A673 (cell line): ENCODE results near the gene RALGAPB. TPM values are rescaled to one million over a fixed set of nuclear protein-coding genes. Genes with fewer than 3 reads are reported as not detected.
A peak's percentile ranks its signal among the peaks of the same experiment; 100 is the strongest.

Source experiments
- BruUV-seq: library from RNA; stranded (reverse); fragments of 400-500 nt; replicated peaks from 2 replicates; lab custom pipeline; 2021; lab: Mats Ljungman, UMichigan
- CTCF ChIA-PET: fragments of 300-600 bp; sonication (Branson Sonifier 250); formaldehyde crosslinking; loops from one replicate; lab custom pipeline; 2022; ENCODE audit warnings: antibody characterized with exemption; lab: Charles Lee
- POLR2A ChIA-PET: fragments of 300-600 bp; sonication (Branson Sonifier 250); formaldehyde crosslinking; loops from one replicate; lab custom pipeline; 2022; ENCODE audit warnings: antibody characterized with exemption; ENCODE audit not compliant: low non-redundant PET; lab: Charles Lee
- DNase-seq: peaks from one replicate; pipeline ENCODE4 v3.0.0-alpha.2; 2015; ENCODE audit warnings: low spot score
- H3K27ac ChIP-seq: fragments of 200-600 bp; sonication (generic); 2 replicates; pipeline ENCODE4 v1.5.1; 2016; ENCODE audit warnings: mixed run types, low read depth, mild to moderate bottlenecking, mixed read lengths, antibody characterized with exemption, low read length; ENCODE audit not compliant: poor library complexity, severe bottlenecking
- H3K27me3 ChIP-seq: fragments of 200-600 bp; sonication (generic); replicated peaks from 2 replicates; pipeline ENCODE4 v1.6.1; 2017; ENCODE audit warnings: mixed run types, low read depth, mild to moderate bottlenecking, mixed read lengths, antibody characterized with exemption, low read length; ENCODE audit not compliant: insufficient read depth, poor library complexity
- H3K36me3 ChIP-seq: fragments of 200-600 bp; sonication (generic); 2 replicates; pipeline ENCODE4 v1.6.1; 2016; ENCODE audit warnings: mixed run types, mild to moderate bottlenecking, mixed read lengths, antibody characterized with exemption, low read length; ENCODE audit not compliant: insufficient read depth, poor library complexity, severe bottlenecking
- H3K4me1 ChIP-seq: fragments of 200-600 bp; sonication (generic); 2 replicates; pipeline ENCODE4 v1.6.1; 2017; ENCODE audit warnings: mixed run types, mild to moderate bottlenecking, mixed read lengths, antibody characterized with exemption, low read length; ENCODE audit not compliant: insufficient read depth, poor library complexity, severe bottlenecking
- H3K4me3 ChIP-seq: fragments of 200-600 bp; sonication (generic); 2 replicates; pipeline ENCODE4 v1.5.1; 2016; ENCODE audit warnings: low read depth, mixed run types, mild to moderate bottlenecking, mixed read lengths, low read length; ENCODE audit not compliant: poor library complexity, severe bottlenecking
- H3K9me3 ChIP-seq: fragments of 200-600 bp; sonication (generic); 2 replicates; pipeline ENCODE4 v1.6.1; 2016; ENCODE audit warnings: mixed run types, low read depth, mild to moderate bottlenecking, mixed read lengths, antibody characterized with exemption, low read length; ENCODE audit not compliant: poor library complexity, severe bottlenecking
- EZH2 ChIP-seq: fragments of 200-600 bp; sonication (generic); IDR thresholded peaks from 2 replicates; pipeline ENCODE4 v1.6.1; 2017; ENCODE audit warnings: borderline replicate concordance, low read depth, mild to moderate bottlenecking, mixed read lengths, antibody characterized with exemption, low read length; ENCODE audit not compliant: poor library complexity, severe bottlenecking
- intact Hi-C: fragments of 100-400 bp; cut with micrococcal nuclease; formaldehyde crosslinking; loops from one replicate; pipeline ENCODE4 v1.10.0; 2022; ENCODE audit not compliant: unreplicated experiment
- total RNA-seq: library from RNA; stranded (reverse); gene quantifications from 2 replicates; pipeline ENCODE4 v1.2.3, GENCODE V29; 2021
- TF ChIP-seq, protein P1 (sequence below): fragments of 300-800, 200-600 bp; sonication (generic); conservative IDR thresholded peaks from 2 replicates; pipeline ENCODE4 v1.5.1; 2017; ENCODE audit warnings: low read depth, mild to moderate bottlenecking, antibody characterized with exemption, low read length, moderate library complexity, mixed read lengths

The RALGAPB gene
- total RNA-seq, 1 experiment from 2014 or later, result 34.4 TPM

DNA sequence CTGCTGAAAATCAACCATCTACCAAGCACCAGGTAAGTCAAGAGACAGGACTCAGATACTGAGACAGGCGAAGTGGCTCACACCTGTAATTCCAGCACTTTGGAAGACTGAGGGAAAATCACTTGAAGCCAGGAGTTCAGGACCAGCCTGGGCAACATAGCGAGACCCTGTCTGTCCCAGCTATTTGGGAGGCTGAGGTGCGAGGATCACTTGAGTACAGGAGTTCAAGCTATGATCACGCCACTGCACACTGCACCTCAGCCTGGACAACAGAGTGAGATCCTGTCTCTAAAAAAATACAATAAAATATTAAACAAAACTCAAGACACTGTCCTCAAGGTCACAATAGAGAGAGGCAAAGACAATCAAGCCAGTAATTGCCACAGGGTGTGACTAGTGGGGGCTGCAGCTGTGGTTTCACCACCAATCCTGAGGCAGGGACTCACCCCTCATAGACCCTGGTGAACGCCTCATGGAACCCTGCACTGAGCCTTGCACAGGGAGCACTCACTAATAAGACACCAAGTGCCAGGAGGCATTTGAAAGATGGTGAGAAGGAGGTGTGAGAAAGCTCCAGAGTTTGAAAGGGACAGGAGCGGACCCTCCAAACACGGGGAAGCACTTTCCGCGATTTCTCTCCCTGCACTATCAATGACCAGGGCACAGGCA is 39.2 kb upstream of the RALGAPB start:
- peaks cover 62% of the 10 kb centered on the region for H3K36me3 ChIP-seq
- H3K9me3 ChIP-seq, result no peaks in the 10 kb centered on the region
- ChIA-PET POLR2A (no interaction called here), CTCF (no interaction called here)
- H3K27me3 ChIP-seq, result no peaks in the 10 kb centered on the region
- no peak for DNase-seq
- peaks cover 4% of the 10 kb centered on the region for H3K4me1 ChIP-seq
- H3K4me3 ChIP-seq, result peak overlapping the region; percentile 86
- intact Hi-C loops, result no loop called here
- H3K27ac ChIP-seq, result peak overlapping the region; percentile 91
- no TSS peak for BruUV-seq
- no peak for TF ChIP-seq EZH2
- TF ChIP-seq, protein P1, sequence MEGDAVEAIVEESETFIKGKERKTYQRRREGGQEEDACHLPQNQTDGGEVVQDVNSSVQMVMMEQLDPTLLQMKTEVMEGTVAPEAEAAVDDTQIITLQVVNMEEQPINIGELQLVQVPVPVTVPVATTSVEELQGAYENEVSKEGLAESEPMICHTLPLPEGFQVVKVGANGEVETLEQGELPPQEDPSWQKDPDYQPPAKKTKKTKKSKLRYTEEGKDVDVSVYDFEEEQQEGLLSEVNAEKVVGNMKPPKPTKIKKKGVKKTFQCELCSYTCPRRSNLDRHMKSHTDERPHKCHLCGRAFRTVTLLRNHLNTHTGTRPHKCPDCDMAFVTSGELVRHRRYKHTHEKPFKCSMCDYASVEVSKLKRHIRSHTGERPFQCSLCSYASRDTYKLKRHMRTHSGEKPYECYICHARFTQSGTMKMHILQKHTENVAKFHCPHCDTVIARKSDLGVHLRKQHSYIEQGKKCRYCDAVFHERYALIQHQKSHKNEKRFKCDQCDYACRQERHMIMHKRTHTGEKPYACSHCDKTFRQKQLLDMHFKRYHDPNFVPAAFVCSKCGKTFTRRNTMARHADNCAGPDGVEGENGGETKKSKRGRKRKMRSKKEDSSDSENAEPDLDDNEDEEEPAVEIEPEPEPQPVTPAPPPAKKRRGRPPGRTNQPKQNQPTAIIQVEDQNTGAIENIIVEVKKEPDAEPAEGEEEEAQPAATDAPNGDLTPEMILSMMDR, result no peak

DNA sequence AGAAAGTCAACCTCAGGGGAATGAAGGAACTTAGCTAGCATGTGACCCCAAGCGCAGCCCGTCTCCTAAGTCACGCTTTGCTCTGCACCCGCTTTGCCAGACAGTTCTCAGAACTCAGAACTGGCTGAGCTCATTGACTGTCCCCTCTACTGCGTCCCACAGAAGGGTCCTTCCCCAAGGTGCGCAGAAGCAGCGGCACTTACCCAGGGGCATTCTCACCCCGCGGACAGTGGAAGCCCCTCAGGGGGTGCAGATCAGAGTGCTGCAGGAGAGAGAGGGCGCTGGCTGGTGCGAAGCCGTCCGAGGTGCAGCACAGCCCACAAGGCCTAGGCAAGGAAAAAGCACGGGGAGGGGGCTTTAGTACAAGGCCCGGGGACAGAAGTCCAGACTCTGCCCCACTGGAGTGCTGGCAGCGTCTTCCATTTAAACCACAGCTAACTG is 38.3 kb upstream of the RALGAPB start:
- H3K27ac ChIP-seq, result peak overlapping the region; percentile 91
- ChIA-PET POLR2A (no interaction called here), CTCF (interaction anchor here (1.3 to 1.5 kb wide), 2 partner anchors 12 to 13 kb away, joined by 9 to 14 read pairs; no protein-coding TSS in a partner anchor)
- intact Hi-C loops, result loop anchor here (2.0 kb wide), 1 partner anchor 38 kb away; the partner anchor contains the start of gene RALGAPB
- H3K27me3 ChIP-seq, result no peaks in the 10 kb centered on the region
- BruUV-seq, result no TSS peak
- TF ChIP-seq, protein P1, result no peak
- no peak for TF ChIP-seq EZH2
- DNase-seq, result peak; percentile 23
- H3K9me3 ChIP-seq, result no peaks in the 10 kb centered on the region
- peaks cover 53% of the 10 kb centered on the region for H3K36me3 ChIP-seq
- H3K4me1 ChIP-seq, result peaks cover 4% of the 10 kb centered on the region
- peak overlapping the region; percentile 86 for H3K4me3 ChIP-seq

DNA sequence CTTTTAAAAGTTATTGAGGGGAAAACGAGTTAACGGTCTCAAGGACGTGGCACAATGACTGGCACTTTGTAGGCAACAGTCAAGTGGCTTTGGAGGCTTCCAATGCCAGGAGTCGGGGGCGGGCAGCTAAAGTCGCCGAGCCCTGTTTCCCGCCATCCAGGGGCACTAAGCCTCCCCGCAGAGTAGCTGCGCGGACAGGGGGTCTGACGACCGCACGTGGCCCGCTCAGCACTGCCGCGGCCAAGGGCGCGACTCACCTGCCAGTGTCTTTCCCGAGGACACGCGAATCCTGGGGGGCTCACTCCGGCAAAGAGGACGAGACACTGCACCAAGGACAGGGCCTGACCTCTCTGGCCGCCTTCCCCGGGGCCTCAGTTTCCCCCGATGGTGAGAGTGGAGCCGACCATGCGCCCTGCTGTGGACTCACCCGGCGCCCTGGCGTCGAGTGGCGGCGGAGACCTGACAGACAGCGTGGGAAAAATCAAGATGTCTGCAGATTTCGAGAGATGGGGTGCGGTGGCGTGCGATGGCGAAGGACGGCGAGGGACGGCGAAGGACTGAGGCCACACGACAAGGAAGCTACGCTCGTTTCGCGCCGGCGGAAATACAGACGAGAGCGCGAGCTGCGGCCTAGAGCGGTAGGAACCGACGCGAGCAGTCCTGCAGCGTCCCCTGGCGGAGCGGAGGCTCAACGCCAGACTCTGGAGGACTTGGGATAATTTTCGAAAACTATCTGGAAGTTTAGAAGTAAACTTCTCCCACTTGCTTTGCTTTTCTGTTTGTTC is 37.7 kb upstream of the RALGAPB start, which contains the start of gene SNHG17:
Gene SNHG17, minus strand, starts transcription at position 559 of the 785 bp plus-strand sequence.
- Histone ChIP-seq H3K4me3 (peak within 1 kb of the TSS; percentile 86), H3K9me3 (no peaks in the 10 kb centered on the region), H3K4me1 (peaks cover 4% of the 10 kb centered on the region), H3K36me3 (peaks cover 46% of the 10 kb centered on the region), H3K27ac (peak within 1 kb of the TSS; percentile 91), H3K27me3 (no peaks in the 10 kb centered on the region)
- BruUV-seq, result TSS peak; percentile 52
- intact Hi-C loops, result loop anchor here (1.0 to 2.0 kb wide), 2 partner anchors 11 to 38 kb away; partner anchors contain the start of gene RALGAPB
- no peak for TF ChIP-seq EZH2
- TF ChIP-seq, protein P1, result peak; percentile 99
- POLR2A ChIA-PET, result interaction anchor here (0.5 to 1.0 kb wide), 4 partner anchors 11 to 85 kb away, joined by 4 to 10 read pairs (median 5); partner anchors contain the start of gene RALGAPB
- peak; percentile 96 for DNase-seq
- CTCF ChIA-PET, result interaction anchor here (0.7 to 1.5 kb wide), 5 partner anchors 8 to 414 kb away, joined by 4 to 14 read pairs (median 5); partner anchors contain the start of gene RALGAPB
